GM19455 (cell line): ENCODE results near the gene LBX1.

Source experiments
- ATAC-seq: cut with Tn5 transposase; IDR thresholded peaks from one replicate; pipeline ENCODE4 v1.9.1; 2021; ENCODE audit not compliant: unreplicated experiment

LBX1 gene

GRCh38 chr10:101244321-101245050 is 15.2 kb upstream of the LBX1 start:
- ATAC-seq = no peak

- no peak for ATAC-seq
Measured at GRCh38 chr10:101241840-101242707, 12.8 kb upstream of the LBX1 start.

- ATAC-seq = no peak
Measured at GRCh38 chr10:101238732-101239105, 9.5 kb upstream of the LBX1 start.

GRCh38 chr10:101237982-101238731 is 8.9 kb upstream of the LBX1 start:
- ATAC-seq = no peak

GRCh38 chr10:101237081-101237981 is 8.1 kb upstream of the LBX1 start:
- no peak for ATAC-seq

- ATAC-seq = no peak
Measured at GRCh38 chr10:101236376-101237080, 7.3 kb upstream of the LBX1 start.

- no peak for ATAC-seq
Measured at GRCh38 chr10:101235766-101236165, 6.5 kb upstream of the LBX1 start.

- ATAC-seq = no peak
Measured at GRCh38 chr10:101234333-101234732, 5.1 kb upstream of the LBX1 start.

- ATAC-seq = no peak
Measured at GRCh38 chr10:101233863-101234262, 4.6 kb upstream of the LBX1 start.

- no peak for ATAC-seq
Measured at GRCh38 chr10:101233443-101233842, 4.2 kb upstream of the LBX1 start.

- no peak for ATAC-seq
Measured at GRCh38 chr10:101231912-101232689, 2.8 kb upstream of the LBX1 start.

- ATAC-seq = no peak
Measured at GRCh38 chr10:101231092-101231491, 1.8 kb upstream of the LBX1 start.

- ATAC-seq = no peak
Measured at GRCh38 chr10:101230183-101230917, 1.1 kb upstream of the LBX1 start.

- ATAC-seq = no peak
Measured at GRCh38 chr10:101228966-101229265, 347 bp downstream of the LBX1 start.

GRCh38 chr10:101228153-101228965 is 904 bp downstream of the LBX1 start:
- no peak for ATAC-seq

GRCh38 chr10:101227429-101228152 is 1.7 kb downstream of the LBX1 start:
- ATAC-seq = no peak
